NCI-H2029 (cell line): Measurements from ENCODE around the gene ALKAL2.

Experiments
- DNase-seq: peaks from one replicate; lab custom pipeline; 2025; lab: John Stamatoyannopoulos, UW

Gene ALKAL2

DNA sequence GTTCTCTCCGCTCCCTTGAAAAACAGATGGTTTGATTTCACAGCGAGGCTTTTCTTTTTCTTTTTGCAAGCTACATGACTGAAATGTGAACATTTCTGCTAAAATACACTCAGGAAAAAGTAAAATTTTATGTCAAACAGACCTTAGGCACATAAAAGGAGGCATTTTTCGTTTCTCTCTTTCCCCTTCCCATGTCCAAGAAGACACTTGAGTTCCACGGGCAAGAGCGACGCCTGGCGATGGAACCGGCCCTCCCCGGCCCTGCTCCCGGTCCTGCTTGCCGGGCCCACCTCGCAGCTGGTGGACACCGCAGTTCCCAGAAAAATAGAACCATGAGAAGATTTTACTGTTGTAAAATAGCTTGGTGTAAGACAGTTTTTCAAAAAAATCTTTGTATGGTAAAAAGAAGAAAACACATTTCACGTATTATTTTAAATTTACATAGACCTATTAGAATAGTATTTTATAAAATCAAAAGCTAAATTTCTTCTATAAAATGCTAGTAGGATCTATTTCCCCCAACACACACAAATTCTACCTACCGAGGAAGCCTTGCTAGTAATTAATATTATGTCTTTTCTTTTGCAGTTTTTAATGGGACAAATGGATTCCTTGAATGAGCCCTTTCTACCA lies 2.3 kb upstream of the ALKAL2 start:
- peak; percentile 30 for DNase-seq

DNA sequence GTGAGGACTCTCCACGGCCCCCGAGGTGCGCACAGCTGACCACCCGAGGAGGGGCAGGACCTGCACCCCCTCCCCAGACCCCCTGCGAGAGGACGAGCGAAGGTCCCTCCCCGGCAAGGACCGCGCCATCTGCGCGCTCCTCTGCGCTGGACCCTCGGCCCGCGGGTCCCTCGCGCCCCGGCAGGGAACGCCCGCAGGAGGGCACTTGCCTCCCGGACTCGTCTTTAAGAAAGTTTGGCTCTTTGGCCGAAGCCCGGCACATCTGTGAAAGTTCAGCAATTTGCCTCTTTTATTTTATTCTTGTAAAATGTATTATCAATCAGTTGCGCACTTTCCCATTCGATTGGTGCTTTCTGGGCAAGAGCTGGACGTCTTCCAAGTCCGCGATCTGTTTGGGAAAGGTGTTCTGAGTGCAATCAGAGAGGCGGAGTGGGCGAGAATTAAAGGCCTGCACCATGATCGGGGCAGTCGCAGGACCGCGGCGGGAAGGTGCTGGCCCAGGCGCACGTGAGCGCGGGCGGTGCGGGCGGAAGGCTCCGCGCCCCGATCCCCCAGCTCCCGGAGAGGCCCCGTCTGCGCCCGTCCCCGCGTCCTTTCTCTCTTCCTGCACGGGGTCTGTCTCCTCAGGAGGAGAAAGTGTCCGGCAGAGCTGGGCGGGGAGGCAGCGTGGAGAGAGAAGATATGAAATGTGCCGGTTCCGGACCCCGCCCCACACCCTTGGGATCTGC lies 1.6 kb upstream of the ALKAL2 start:
- DNase-seq: no peak

DNA sequence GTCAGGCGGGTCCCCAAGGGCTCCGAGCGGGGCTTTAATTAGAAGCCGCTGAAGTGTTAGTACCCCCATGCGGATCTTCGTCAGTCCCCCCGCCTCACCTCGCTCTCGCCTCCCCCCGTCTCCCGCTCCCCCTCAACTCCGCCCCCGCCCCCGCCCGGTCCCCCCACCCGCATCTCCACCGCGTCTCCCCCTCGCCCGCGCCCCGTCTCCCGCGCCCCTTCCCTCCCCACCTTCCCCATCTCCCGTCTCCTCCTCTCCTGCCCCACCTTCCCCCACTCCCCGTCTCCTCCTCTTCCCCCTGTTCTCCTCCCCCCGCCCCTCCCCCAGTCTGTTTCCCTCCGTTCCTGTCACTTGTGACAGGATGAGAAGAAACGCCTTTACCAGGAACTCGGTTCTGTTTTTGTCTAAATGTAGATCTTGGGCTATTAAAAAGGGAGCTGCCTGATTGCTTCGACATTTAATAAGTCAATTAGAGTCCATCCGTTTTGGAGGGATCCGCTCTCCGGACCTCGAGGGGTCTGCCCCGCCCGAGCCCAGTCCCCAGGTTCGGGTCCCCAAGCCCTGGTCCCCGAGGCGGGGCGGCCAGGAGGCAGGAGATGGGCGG lies 969 bp upstream of the ALKAL2 start:
- no peak for DNase-seq

DNA sequence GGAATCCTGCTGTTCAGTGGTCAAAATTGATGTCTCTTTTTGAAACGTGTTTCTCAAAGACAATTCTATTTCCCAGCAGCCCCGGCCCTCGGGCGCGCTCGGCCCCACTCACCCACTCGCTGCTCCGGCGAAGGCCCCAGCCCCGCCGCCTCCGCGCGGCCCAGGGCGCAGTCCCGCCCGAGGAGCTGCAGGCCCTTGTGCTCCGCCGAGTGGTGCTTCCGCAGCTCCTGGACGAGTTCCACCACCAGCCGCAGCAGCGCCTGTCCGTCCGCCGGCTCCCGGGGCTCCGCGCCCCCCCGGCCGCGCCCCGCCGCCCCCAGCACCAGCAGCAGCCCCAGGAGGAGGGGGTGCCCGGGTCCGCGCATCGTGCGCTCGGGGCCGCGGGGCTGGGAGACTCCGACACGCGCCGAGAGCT lies 413 bp downstream of the ALKAL2 start:
- DNase-seq: no peak

DNA sequence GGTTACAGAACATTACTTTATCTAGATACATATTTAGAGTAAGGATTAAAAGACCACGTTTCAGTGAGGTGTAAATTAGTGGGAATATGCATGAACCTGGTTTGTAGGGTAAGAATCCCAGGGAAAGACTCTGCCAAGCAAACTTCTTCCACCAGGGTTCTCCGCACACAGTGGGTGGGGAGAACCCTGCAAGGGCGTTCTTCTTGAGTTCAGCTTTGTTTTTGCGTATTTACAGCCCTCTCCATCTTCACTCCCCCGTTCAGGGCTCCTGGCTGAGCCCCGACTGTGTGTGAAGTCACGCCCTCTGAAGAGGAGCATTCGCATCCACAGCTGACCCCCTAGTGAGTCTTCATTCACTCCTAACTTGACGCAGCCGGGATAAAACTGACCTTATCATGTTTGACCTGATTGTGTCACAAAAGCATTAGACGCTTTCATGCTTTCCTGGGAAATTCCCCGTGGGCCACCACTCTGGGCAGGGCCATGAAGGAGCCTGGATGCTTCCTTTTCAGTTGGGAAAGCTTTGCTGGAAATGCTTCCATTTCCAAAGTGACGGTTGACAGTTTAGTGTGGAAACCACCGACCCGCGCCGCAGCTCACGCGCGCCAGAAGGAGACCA lies 1.0 kb downstream of the ALKAL2 start:
- DNase-seq: no peak

DNA sequence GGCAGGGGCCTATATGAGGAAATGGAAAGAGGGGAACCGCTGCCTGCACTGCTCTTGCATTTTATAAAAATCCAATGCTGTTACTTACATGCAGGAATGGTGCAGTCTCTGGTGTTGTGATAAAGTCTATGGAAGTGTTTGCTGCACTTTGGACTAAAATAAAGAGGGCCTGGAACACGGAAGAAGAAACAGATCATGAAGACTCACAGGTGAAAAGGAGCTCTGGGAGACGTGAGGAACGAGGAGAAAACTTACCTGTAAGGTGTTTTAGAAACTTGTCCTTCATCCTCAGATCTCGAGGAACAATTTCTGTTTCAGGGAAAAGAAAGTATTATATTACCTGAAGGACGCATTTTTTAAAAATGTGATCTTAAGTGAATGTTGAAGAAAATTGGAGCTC lies 1.9 kb downstream of the ALKAL2 start:
- DNase-seq: no peak

DNA sequence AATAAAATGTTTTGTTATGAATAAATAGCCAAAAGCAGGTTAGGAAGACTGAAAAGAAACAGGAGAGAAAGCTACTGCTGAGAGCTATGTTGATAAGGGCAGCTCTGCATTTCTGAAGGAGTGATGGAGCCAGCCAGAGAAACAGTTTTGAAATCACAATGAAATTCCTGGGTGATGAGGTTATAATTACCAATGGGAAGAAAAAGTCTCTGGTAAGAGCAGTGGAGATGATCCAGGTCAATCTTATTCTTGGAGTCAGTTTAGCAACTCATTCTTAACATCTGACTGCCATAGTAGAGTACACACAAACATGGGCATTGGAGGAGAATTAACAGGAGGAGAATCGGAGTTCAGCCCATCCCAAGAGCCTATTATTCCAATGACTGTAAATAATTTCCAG lies 2.4 kb downstream of the ALKAL2 start:
- DNase-seq: no peak

DNA sequence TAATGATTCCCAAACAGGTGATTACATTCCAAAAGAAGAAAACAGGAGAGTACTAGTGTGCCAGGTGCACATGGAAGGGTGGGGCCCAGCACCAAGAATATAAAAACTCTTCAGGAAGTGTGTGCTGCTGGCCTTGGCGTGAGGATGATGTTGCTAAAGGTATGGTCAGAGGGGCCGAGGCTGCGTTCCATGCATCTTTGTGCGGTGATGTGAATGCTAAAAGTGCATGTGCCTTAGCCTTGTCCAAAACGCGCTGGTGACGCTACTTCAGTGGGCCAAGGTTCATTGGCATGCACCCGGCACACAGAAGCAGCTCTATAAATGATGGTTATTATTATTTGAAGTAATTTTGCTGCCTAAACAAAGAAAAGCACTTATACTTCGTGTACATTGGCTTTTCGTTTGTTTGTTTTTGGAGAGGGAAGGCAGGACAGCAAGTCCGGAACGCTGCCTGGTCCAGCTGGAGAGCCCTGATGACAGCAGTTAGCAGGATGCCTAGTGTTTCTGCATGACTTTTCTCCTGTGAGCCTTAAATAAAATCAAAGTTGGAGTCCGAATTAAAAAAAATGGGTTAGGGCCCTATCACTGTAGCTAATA lies 2.9 kb downstream of the ALKAL2 start:
- no peak for DNase-seq

DNA sequence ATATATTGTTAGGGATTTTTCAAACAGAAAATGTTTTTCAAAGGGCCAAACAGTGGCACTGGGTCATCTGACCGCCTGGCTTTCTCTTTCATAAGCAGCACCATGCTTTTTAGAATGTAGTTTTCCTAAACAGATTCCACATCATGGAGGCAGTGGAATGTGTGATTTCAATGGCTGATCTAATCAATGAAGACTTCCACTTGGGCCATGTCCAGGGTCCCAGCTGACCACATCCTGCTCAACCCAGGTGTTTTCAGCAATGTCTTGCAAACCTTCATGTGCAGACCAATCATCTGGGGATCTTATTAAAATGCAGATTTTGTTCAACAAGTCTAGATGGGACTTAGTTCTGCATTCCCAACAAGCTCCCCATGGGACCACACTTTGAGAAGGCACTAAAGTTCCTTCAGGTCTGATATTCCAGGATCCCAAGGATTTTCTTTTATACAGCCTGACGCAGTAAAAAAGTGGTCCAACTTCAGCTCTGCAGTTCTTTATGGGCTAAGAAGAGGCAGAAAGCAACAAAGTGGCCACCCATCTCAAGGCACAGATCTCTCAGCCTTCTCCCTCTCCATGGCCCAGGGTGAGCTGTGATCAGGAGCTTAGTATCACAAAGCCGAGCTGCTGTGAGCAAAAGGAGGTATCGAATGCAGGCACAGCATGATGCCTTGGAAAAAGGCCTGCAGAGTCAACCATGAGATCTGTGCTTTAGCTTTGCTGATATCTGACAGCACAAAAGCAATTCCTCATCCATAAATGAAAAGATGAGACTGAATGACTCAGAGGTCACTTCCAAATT lies 3.7 kb downstream of the ALKAL2 start:
- DNase-seq: no peak

DNA sequence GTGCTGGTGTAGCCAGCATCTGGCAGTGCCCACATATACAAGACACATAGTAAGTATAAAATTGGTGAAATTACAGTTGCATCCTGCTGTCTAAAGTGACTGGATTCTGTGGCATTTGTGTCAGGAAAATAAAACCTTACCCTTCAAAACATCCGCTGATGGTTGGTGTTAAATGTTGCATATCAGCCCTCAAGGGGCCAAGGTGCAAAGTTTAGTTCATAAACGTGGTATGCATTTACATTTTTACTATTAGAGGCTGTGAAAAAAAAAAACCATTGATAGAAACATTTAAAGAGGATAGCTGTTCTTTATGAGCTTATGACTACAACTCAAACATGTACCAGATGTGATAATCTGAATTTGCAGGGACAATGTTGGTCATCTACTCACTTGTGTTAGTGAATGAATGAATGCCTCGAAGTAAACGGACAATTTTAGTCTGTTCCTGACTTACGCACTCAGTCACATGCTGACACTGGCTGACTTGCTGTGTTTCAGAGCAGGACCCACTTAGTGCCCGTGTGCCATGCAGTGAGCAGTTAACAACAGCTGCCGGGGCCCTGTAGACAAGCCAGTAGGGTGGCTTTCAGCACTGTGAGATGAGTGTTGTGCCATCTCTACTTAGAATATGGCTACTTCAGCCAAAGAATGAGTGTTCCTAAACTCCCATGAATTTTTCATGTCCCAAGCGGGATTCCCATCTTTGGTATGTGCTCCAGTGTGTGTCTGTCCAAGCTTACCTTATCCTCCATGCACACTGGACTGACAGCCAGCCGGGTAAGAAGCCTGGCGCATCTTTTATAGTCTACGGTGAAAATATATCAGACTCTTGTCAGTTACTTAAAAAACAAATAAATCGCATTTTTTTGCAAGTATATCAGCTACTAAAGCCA lies 5.3 kb downstream of the ALKAL2 start:
- no peak for DNase-seq

DNA sequence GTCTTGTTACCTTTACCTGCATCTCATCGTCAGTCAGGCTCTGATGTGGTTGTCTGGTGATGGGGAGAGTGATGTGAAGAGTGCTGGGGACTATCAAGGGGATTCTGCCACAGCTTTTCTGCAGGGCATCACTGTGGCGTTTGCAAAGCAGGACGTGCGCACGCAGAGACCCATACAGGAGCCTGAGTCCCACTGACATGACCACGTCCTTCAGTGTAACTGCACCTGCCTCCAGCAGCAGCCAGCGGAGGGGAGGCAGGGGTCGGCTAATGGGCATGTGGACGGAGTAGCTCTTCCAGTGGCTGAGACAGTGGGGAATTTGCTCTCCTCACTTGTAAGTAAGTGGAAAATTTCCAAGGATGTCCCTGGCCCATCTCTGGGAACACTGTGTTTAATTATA lies 6.5 kb downstream of the ALKAL2 start:
- no peak for DNase-seq

DNA sequence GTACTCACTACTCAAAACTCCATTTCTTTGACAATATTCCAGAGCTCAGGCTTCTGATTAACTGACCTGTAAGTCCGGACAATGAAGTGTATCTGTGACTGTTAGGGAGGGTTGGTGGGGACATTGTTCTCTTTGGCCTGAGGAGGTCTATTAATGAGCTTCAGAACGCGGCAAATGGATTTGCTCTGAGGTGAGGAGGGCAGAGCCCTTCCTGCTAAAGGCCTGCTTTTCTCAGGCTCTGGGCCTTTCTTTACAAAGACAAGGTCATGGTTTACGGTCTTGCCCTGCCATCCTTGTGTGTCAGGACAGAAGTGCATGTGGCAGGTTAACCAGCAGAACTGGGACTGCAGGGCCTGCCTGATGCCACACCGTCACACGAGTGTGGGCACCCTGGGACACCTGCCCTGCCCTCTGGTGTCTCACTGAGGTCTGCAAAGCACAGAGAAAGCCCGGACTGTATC lies 7.2 kb downstream of the ALKAL2 start:
- no peak for DNase-seq

DNA sequence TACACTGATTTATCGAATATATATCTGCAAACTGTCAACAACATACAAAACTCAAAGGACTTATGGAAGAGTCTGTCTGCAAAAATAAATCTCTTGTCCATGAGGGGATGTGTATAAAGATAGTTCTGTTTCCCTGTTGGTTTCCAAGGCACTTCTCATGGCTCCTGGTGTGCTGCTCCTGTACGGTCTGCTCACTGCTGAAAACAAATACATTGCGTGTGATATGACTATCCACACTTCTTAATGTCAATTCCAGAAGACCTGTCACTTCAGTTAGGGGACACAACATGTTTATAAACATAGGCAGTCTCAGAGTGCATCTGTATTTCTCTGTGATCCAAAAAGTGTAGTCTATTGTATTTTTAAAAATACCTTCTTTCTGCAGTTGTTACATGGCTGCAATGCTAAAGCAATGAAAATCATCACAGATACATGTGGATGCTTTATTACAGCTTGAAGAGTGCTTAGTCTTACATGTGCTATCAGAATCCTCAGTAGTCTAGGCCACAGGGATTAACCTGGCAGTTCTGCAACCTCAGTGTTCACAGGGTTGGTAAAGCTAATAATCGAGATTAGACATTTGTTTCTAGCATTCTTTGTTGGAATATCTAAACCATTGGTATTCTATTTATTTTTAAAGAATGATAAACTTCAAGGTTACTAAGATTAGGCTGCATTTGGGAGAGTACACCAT lies 7.8 kb downstream of the ALKAL2 start:
- no peak for DNase-seq

DNA sequence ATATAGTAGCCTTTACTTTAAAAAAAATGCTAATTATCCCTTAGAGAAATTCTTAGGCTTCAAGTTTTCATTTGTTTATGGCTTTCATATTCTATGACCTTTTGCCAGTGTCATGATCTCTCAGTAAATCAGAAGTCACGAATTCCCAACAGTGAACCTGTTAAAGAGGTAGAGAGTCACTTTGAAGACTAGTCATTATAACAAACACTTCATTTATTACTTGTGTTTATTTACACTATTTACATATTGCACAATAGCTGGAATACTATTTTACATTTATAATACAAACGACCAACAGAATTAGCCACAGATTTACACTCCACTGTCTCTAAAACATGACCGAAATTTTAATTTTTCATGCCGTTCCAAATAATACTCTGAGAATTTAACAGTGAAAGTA lies 8.5 kb downstream of the ALKAL2 start:
- no peak for DNase-seq

DNA sequence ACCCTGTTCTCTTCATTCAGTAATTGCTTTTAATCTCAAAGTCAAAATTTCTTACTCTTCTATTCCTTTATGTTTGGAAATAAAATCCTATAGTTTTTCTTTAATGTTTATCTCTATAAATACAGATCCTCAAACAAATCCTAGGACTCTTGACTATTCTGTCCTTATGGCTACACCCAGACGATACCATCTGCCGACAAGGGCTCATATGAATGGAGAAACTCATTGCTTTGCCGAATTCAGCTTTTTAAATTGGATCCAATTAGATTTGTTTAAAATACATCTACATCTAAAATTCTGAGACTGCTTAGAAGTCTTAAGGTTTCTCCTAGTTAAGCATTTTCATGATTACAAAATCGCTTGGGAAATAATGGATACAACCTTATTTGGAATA lies 9.0 kb downstream of the ALKAL2 start:
- DNase-seq: no peak

DNA sequence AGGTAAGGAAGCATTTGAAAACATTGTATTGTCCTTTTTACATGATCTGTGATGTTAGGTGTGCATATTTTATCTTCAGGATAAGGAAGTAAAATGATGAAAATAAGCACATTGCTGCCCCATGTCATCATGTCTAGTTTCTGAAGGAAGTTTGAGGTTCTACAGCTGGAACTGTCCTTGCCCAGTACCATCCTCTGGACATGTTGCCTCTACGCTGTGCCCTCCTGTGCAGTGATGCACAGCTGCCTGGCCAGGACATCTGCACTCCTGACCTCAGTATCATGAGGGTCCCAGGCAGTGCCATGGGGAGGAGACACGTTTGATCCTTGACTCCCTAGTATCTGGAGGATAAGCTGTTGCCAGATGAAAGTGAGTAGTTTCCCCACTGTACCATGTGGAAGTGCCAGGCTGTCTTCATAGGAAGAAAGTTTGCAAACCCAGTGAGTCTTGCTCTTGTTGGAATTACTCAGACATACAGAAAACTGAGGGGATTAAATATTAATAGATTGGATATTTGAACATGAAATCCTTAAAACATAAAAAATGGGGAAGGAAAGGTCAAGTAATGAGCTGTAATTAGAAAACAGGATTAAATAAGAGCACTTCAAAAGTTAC lies 9.5 kb downstream of the ALKAL2 start:
- DNase-seq: no peak

DNA sequence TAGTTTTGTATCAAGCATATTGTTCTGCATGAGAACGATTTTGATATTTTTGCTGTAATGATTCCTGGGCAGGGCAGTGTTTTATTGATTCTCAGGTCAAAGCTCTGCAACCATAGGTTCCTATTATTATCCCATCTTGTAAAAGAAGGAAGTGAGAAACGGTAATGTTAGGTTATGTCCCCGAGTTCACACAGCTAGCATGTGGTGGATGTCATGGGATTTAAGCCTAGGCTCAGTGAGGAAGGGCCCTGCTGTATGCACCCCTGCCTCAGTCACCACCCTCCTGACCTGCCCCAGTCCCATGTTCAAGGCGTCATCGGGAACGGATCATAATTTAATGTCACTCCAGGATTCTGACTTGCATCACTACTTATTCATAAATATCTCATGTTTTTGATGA lies 12.4 kb downstream of the ALKAL2 start:
- no peak for DNase-seq

DNA sequence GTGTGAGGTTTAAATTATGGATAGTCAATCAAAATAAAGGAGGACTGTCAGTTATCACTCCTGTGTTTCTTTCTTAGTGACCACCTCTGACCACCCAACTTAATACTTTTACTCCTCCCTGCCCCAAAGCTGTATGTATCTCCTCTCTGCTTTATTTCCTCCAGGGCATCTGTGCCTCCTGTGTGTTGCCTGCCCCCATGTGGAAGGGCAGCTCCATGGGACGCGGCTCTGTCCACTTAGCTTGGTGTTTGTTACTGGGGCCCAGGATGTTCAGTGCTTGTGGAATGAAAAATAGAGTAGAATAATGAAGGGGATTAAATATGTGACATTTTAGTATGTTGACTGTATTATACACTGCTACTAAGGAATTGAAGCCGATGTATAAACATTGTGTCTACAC lies 13.4 kb downstream of the ALKAL2 start:
- DNase-seq: no peak

DNA sequence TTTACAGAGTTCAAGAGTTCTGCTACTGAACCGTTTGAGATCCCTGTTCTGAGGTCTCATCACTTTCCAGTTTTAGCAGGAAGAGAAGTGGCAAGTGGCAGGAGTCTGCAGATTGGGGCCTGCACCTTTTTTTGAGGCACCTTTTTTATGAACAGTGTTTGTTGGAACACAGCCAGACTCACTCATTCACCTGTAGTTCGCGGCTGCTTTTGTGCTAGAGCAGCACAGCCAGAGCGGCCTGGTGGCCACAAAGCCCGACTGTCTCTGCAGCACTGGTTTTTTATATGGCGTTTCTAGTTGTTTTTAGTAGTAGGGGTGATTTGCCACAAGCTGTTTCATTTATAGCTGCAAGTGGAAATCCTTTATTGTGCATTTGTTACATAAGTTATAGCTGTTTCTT lies 14.6 kb downstream of the ALKAL2 start:
- DNase-seq: peak; percentile 55

DNA sequence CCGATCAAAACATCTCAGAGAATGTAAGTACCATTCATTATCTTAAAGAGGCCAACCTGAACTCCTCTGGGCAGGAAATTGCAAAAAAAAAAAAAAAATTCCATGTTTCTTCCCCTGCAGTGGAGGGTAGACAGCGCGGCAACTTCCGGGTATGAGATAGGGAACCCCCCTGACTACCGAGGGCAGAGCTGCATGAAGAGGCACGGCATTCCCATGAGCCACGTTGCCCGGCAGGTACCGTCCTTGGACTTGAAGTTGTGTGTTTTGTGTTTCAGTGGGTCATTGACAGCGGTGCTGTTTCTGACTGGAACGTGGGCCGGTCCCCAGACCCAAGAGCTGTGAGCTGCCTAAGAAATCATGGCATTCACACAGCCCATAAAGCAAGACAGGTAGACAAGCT lies 16.0 kb downstream of the ALKAL2 start:
- DNase-seq: no peak
